ENCODE results near the gene DCST2. TPM values are rescaled to one million over a fixed set of nuclear protein-coding genes. Genes with fewer than 3 reads are reported as not detected.

The DCST2 gene
- total and polyA plus RNA-seq, 9 of the 15 experiments (the other 6 are each of a cell fraction or from before 2014, with no cell fraction given): 0.09 to 0.49 (median 0.11) TPM; not detected in 3

- TF ChIP-seq ZNF354B (CRISPR knock-in tag; IDR thresholded peaks at IDR 0.05): no peak
- TF ChIP-seq GTF2E2 (tag; IDR thresholded peaks at IDR 0.05): peak; percentile 25; the same call in 1 of the 2 replicates
- TF ChIP-seq SREBF1 (IDR thresholded peaks at IDR 0.05; ENCODE audit: borderline replicate concordance, low read depth, low read length): no peak
- peak; percentile 87 for TF ChIP-seq FOSL1 (tag; conservative IDR thresholded peaks at IDR 0.05)
- no peak for TF ChIP-seq PTRF (tag; IDR thresholded peaks at IDR 0.05)
- no peak for TF ChIP-seq PHB2 (IDR thresholded peaks at IDR 0.05; ENCODE audit: low read depth)
- no peak for TF ChIP-seq ZC3H8 (IDR thresholded peaks at IDR 0.05)
- TF ChIP-seq ZEB2 (IDR thresholded peaks at IDR 0.05): peak; percentile 95
- peak; percentile 97 for TF ChIP-seq HNRNPK (IDR thresholded peaks at IDR 0.05; ENCODE audit: low read depth, low read length, poor library complexity, severe bottlenecking)
- no peak for TF ChIP-seq BCL6 (CRISPR knock-in tag; IDR thresholded peaks at IDR 0.05)
- TF ChIP-seq SP1 (CRISPR knock-in tag; IDR thresholded peaks at IDR 0.05): peak; percentile 95
- TF ChIP-seq, protein P1, sequence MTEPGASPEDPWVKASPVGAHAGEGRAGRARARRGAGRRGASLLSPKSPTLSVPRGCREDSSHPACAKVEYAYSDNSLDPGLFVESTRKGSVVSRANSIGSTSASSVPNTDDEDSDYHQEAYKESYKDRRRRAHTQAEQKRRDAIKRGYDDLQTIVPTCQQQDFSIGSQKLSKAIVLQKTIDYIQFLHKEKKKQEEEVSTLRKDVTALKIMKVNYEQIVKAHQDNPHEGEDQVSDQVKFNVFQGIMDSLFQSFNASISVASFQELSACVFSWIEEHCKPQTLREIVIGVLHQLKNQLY (CRISPR knock-in tag; conservative IDR thresholded peaks at IDR 0.05): 0 out of 4 replicates have a peak, but pooled peaks of 1 of the 2 experiments have one; percentile 28
- TF ChIP-seq MYC (IDR thresholded peaks at IDR 0.05; ENCODE audit: low read depth, low read length): peak; percentile 81; the same call in 1 of the 2 replicates
- TF ChIP-seq MYC (CRISPR knock-in tag; IDR thresholded peaks at IDR 0.05; ENCODE audit: borderline replicate concordance, low read depth): no peak
- TF ChIP-seq ETV6 (IDR thresholded peaks at IDR 0.05; ENCODE audit: borderline replicate concordance in 1 of 2, low read depth in 2 of 2, low read length in 1 of 2): 0 out of 4 replicates have a peak, but pooled peaks of 1 of the 2 experiments have one; percentile 55
- no peak for TF ChIP-seq ETV6 (CRISPR knock-in tag; IDR thresholded peaks at IDR 0.05; ENCODE audit: borderline replicate concordance)
- TF ChIP-seq ZFP30 (CRISPR knock-in tag; IDR thresholded peaks at IDR 0.05; ENCODE audit: borderline replicate concordance): no peak
- peak; percentile 59; the same call in 1 of the 2 replicates for TF ChIP-seq ZNF263 (CRISPR knock-in tag; IDR thresholded peaks at IDR 0.05; ENCODE audit: borderline replicate concordance)
- peak; percentile 92 for TF ChIP-seq MYNN (IDR thresholded peaks at IDR 0.05)
- no peak for TF ChIP-seq MYNN (CRISPR knock-in tag; IDR thresholded peaks at IDR 0.05)
- peak; percentile 52; the same call in 1 of the 2 replicates for TF ChIP-seq ZFP91 (CRISPR knock-in tag; IDR thresholded peaks at IDR 0.05)
- peak; percentile 45; the same call in 1 of the 2 replicates for TF ChIP-seq SMARCA5 (IDR thresholded peaks at IDR 0.05)
- TF ChIP-seq HNRNPLL (IDR thresholded peaks at IDR 0.05; ENCODE audit: low read depth, low read length, poor library complexity, severe bottlenecking): no peak
- TF ChIP-seq MTA1 (IDR thresholded peaks at IDR 0.05; ENCODE audit: borderline replicate concordance): peak; percentile 24; the same call in 1 of the 2 replicates
- peak; percentile 24 for TF ChIP-seq MEIS2 (IDR thresholded peaks at IDR 0.05; ENCODE audit: partially characterized antibody)
- no peak for TF ChIP-seq TFAM (CRISPR knock-in tag; conservative IDR thresholded peaks at IDR 0.05)
- peak; percentile 99 for TF ChIP-seq XRCC5 (IDR thresholded peaks at IDR 0.05; ENCODE audit: low read depth, low read length)
- peak; percentile 88 for TF ChIP-seq CBX1 (IDR thresholded peaks at IDR 0.05; ENCODE audit: low read depth)
- no peak for TF ChIP-seq HSF4 (CRISPR knock-in tag; IDR thresholded peaks at IDR 0.05; ENCODE audit: borderline replicate concordance)
Measured at GRCh38 chr1:155017041-155017945, 16.3 kb downstream of the DCST2 start (continued).

All from K562 (cell line).